ENCODE results near the gene BPIFB1. TPM values are rescaled to one million over a fixed set of nuclear protein-coding genes. Genes with fewer than 3 reads are reported as not detected.

Gene BPIFB1
- total RNA-seq, 1 experiment from 2014 or later, result 0.10 TPM

- ATAC-seq, result no peak
- Histone ChIP-seq H3K9me3 (ENCODE audit: control insufficient read depth, insufficient read depth, low read depth, low read length) (no peaks in the 10 kb centered on the region), H3K4me3 (ENCODE audit: low read depth in 2 of 2, low read length in 2 of 2) (no peak overlapping the region), H3K36me3 (ENCODE audit: control insufficient read depth, insufficient read depth, low read length) (no peaks in the 10 kb centered on the region), H3K4me1 (ENCODE audit: control insufficient read depth, insufficient read depth, low read length) (no peaks in the 10 kb centered on the region; the same call in 1 of the 2 replicates), H3K27ac (ENCODE audit: low read length) (no peak overlapping the region), H3K27me3 (ENCODE audit: control insufficient read depth, insufficient read depth, low read length) (no peaks in the 10 kb centered on the region)
- ChIA-PET CTCF (no interaction called here), POLR2A (no interaction called here)
- intact Hi-C loops (cut with micrococcal nuclease; ENCODE audit: unreplicated experiment) (no loop called here), in situ Hi-C loops (cut with HindIII; ENCODE audit: low pct_unique_long_range_greater_than_20kb, low sequenced_read_pairs) (no loop called here)
- DNase-seq (ENCODE audit: low read depth, low spot score), result no peak
- no TSS peak for BruUV-seq (replicated peaks)
- TF ChIP-seq POLR2AphosphoS5 (IDR thresholded peaks at IDR 0.05; ENCODE audit: low read depth, low read length), result no peak
- no peak for TF ChIP-seq TCF7L2 (IDR thresholded peaks at IDR 0.05; ENCODE audit: low read depth, low read length)
- no peak for TF ChIP-seq CTCF (IDR thresholded peaks at IDR 0.05)
- TF ChIP-seq REST (IDR thresholded peaks at IDR 0.05; ENCODE audit: insufficient read depth in 1 of 2, low read depth in 2 of 2, low read length in 1 of 2), result no peak
- TF ChIP-seq SIN3A (IDR thresholded peaks at IDR 0.05; ENCODE audit: borderline replicate concordance, insufficient read depth, low read depth, low read length), result no peak
Observed at GRCh38 chr20:33322456-33322855, 39.4 kb downstream of the BPIFB1 start.

GRCh38 chr20:33323236-33323635, 40.2 kb downstream of the BPIFB1 start:
- H3K27ac ChIP-seq (ENCODE audit: low read length), result no peak overlapping the region
- TF ChIP-seq CTCF (IDR thresholded peaks at IDR 0.05), result no peak
- TF ChIP-seq SIN3A (IDR thresholded peaks at IDR 0.05; ENCODE audit: borderline replicate concordance, insufficient read depth, low read depth, low read length), result no peak
- no peak for TF ChIP-seq REST (IDR thresholded peaks at IDR 0.05; ENCODE audit: insufficient read depth in 1 of 2, low read depth in 2 of 2, low read length in 1 of 2)
- TF ChIP-seq POLR2AphosphoS5 (IDR thresholded peaks at IDR 0.05; ENCODE audit: low read depth, low read length), result no peak
- no peak for TF ChIP-seq TCF7L2 (IDR thresholded peaks at IDR 0.05; ENCODE audit: low read depth, low read length)
- DNase-seq (ENCODE audit: low read depth, low spot score) (no peak), ATAC-seq (no peak)
- CTCF ChIA-PET, result no interaction called here
- intact Hi-C loops (cut with micrococcal nuclease; ENCODE audit: unreplicated experiment) (no loop called here), in situ Hi-C loops (cut with HindIII; ENCODE audit: low pct_unique_long_range_greater_than_20kb, low sequenced_read_pairs) (no loop called here)
- no peaks in the 10 kb centered on the region for H3K36me3 ChIP-seq (ENCODE audit: control insufficient read depth, insufficient read depth, low read length)
- H3K4me1 ChIP-seq (ENCODE audit: control insufficient read depth, insufficient read depth, low read length), result no peaks in the 10 kb centered on the region; the same call in 1 of the 2 replicates
- no peak overlapping the region for H3K4me3 ChIP-seq (ENCODE audit: low read depth in 2 of 2, low read length in 2 of 2)
- POLR2A ChIA-PET, result no interaction called here
- no peaks in the 10 kb centered on the region for H3K9me3 ChIP-seq (ENCODE audit: control insufficient read depth, insufficient read depth, low read depth, low read length)
- H3K27me3 ChIP-seq (ENCODE audit: control insufficient read depth, insufficient read depth, low read length), result no peaks in the 10 kb centered on the region
- no TSS peak for BruUV-seq (replicated peaks)
